ENCODE measurements around the gene FBXO5. TPM values are rescaled to one million over a fixed set of nuclear protein-coding genes. Genes with fewer than 3 reads are reported as not detected.
A peak's percentile ranks its signal among the peaks of the same experiment; 100 is the strongest.

Gene FBXO5
- total RNA-seq, 1 donor from 2014 or later, result 9.4 TPM

DNA sequence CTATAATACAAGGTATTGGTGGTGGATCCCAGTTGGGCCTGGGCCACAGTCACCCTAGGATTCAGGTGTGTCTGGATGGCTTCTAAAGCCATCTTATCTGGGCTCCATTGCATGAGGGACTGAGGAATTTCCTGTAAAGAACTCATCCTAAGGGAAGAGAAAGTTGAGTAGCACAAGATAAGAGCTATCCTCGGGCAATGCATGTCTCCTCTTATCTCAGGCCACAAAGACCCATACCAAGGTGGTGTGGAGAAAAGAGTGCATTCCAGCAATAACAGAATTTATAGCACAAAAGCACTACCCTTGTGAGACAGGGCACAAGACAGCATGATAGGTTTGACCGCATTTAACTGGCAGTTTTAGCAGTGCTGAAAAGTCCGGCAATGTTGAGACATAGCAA, 34.0 kb upstream of the FBXO5 start:
- DNase-seq (ENCODE audit: low spot score), result no peak
- Mint-ChIP-seq H3K4me3 (ENCODE audit: unreplicated experiment) (no peak overlapping the region), H3K36me3 (ENCODE audit: low read depth, unreplicated experiment) (peaks cover 5% of the 10 kb centered on the region), H3K27ac (ENCODE audit: unreplicated experiment) (no peak overlapping the region), H3K9me3 (ENCODE audit: unreplicated experiment) (no peaks in the 10 kb centered on the region), H3K27me3 (ENCODE audit: unreplicated experiment) (no peaks in the 10 kb centered on the region), H3K4me1 (ENCODE audit: unreplicated experiment) (peaks cover 10% of the 10 kb centered on the region)
- TF ChIP-seq, protein P1, sequence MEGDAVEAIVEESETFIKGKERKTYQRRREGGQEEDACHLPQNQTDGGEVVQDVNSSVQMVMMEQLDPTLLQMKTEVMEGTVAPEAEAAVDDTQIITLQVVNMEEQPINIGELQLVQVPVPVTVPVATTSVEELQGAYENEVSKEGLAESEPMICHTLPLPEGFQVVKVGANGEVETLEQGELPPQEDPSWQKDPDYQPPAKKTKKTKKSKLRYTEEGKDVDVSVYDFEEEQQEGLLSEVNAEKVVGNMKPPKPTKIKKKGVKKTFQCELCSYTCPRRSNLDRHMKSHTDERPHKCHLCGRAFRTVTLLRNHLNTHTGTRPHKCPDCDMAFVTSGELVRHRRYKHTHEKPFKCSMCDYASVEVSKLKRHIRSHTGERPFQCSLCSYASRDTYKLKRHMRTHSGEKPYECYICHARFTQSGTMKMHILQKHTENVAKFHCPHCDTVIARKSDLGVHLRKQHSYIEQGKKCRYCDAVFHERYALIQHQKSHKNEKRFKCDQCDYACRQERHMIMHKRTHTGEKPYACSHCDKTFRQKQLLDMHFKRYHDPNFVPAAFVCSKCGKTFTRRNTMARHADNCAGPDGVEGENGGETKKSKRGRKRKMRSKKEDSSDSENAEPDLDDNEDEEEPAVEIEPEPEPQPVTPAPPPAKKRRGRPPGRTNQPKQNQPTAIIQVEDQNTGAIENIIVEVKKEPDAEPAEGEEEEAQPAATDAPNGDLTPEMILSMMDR (IDR thresholded peaks at IDR 0.05; ENCODE audit: unreplicated experiment), result no peak

DNA sequence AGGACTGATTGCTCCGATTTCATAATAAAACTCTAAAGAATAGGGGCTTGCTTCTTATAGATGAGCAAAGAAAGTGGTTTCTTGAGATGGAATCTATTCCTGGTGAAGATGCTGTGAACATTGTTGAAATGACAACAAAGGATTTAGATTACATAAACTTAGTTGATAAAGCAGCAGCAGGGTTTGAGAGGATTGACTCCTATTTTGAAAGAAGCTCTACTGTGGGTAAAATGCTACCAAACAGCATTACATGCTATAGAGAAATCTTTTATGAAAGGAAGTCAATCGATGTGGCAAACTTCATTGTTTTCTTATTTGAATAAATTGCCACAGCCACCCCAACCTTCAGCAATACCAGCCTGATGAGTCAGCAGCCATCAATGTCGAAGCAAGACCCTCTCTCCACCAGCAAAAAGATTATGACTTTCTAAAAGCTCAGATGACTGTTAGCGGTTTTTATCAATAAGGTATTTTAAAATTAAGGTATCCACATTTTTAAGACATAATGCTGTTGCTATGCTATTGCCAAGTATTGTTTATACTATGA, 32.3 kb upstream of the FBXO5 start:
- H3K9me3 Mint-ChIP-seq (ENCODE audit: unreplicated experiment), result no peaks in the 10 kb centered on the region
- H3K27ac Mint-ChIP-seq (ENCODE audit: unreplicated experiment), result no peak overlapping the region
- TF ChIP-seq, protein P1 (IDR thresholded peaks at IDR 0.05; ENCODE audit: unreplicated experiment), result no peak
- peaks cover 10% of the 10 kb centered on the region for H3K4me1 Mint-ChIP-seq (ENCODE audit: unreplicated experiment)
- no peak overlapping the region for H3K4me3 Mint-ChIP-seq (ENCODE audit: unreplicated experiment)
- H3K27me3 Mint-ChIP-seq (ENCODE audit: unreplicated experiment), result no peaks in the 10 kb centered on the region
- peaks cover 5% of the 10 kb centered on the region for H3K36me3 Mint-ChIP-seq (ENCODE audit: low read depth, unreplicated experiment)
- DNase-seq (ENCODE audit: low spot score), result no peak

DNA sequence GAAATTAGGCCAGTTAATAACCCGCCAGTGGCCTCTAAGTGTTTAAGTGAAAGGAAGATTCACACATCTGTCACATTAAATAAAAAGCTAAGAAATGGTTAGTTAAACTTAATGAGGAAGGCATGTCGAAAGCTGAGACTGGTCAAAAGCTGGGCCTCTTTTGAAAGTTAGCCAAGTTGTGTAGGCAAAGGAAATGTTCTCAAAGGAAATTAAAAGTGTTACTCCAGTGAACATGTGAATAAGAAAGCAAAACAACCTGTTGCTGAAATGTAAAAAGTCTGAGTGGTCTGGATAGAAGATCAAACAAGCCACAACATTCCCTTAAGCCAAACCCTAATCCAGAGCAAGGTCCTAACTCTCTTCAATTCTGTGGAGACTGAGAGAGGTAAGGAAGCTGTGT, 30.6 kb upstream of the FBXO5 start:
- H3K27me3 Mint-ChIP-seq (ENCODE audit: unreplicated experiment), result no peaks in the 10 kb centered on the region
- no peak overlapping the region for H3K27ac Mint-ChIP-seq (ENCODE audit: unreplicated experiment)
- H3K9me3 Mint-ChIP-seq (ENCODE audit: unreplicated experiment), result no peaks in the 10 kb centered on the region
- TF ChIP-seq, protein P1 (IDR thresholded peaks at IDR 0.05; ENCODE audit: unreplicated experiment), result no peak
- no peak overlapping the region for H3K4me3 Mint-ChIP-seq (ENCODE audit: unreplicated experiment)
- H3K36me3 Mint-ChIP-seq (ENCODE audit: low read depth, unreplicated experiment), result no peaks in the 10 kb centered on the region
- H3K4me1 Mint-ChIP-seq (ENCODE audit: unreplicated experiment), result peaks cover 10% of the 10 kb centered on the region
- no peak for DNase-seq (ENCODE audit: low spot score)

DNA sequence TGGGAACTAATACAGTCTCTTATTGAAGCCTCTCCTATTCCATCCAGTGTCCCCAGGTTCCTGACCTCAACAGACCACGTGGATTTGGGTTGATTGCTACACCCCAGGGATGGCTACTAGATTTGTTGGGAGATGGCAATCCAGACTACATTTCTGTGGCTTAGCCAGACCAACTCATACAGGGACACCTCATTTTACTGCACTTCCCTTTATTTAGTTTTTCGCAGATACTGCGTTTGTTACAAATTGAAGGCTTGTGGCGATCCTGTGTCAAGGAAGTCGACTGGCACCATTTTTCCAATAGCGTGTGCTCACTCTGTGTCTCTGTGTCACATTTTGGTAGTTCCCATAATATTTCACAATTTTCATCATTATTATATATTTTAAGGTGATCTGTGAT, 30.0 kb upstream of the FBXO5 start:
- DNase-seq (ENCODE audit: low spot score), result no peak
- Mint-ChIP-seq H3K4me1 (ENCODE audit: unreplicated experiment) (peaks cover 10% of the 10 kb centered on the region), H3K9me3 (ENCODE audit: unreplicated experiment) (no peaks in the 10 kb centered on the region), H3K27me3 (ENCODE audit: unreplicated experiment) (no peaks in the 10 kb centered on the region), H3K36me3 (ENCODE audit: low read depth, unreplicated experiment) (no peaks in the 10 kb centered on the region), H3K27ac (ENCODE audit: unreplicated experiment) (no peak overlapping the region), H3K4me3 (ENCODE audit: unreplicated experiment) (no peak overlapping the region)
- TF ChIP-seq, protein P1 (IDR thresholded peaks at IDR 0.05; ENCODE audit: unreplicated experiment), result no peak

DNA sequence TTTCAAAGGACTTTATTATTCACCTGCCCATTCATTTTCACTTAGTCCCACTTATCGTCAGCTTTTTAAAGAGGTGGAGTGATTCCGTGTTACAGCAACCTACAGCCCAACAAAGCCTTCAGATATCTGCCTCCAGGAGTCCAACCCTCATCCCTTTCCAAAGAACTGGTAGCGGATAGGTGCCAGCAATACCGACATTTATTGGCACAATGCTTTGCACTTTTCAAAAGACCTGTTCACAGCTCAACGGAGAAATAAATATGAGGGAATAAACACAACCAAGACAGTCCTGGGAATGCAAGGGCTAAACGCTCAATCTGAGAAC, 20.5 kb upstream of the FBXO5 start:
- H3K27me3 Mint-ChIP-seq (ENCODE audit: unreplicated experiment), result peaks cover 11% of the 10 kb centered on the region
- H3K36me3 Mint-ChIP-seq (ENCODE audit: low read depth, unreplicated experiment), result peaks cover 8% of the 10 kb centered on the region
- peaks cover 26% of the 10 kb centered on the region for H3K4me1 Mint-ChIP-seq (ENCODE audit: unreplicated experiment)
- peak; percentile 10 for DNase-seq (ENCODE audit: low spot score)
- TF ChIP-seq, protein P1 (IDR thresholded peaks at IDR 0.05; ENCODE audit: unreplicated experiment), result no peak
- H3K4me3 Mint-ChIP-seq (ENCODE audit: unreplicated experiment), result peak overlapping the region; percentile 95
- no peaks in the 10 kb centered on the region for H3K9me3 Mint-ChIP-seq (ENCODE audit: unreplicated experiment)
- peak overlapping the region; percentile 98 for H3K27ac Mint-ChIP-seq (ENCODE audit: unreplicated experiment)
